GM19467 (cell line): Measurements from ENCODE around the gene APPL1.
A peak's percentile ranks its signal among the peaks of the same experiment; 100 is the strongest.

Source experiments
- ATAC-seq: cut with Tn5 transposase; IDR thresholded peaks from one replicate; pipeline ENCODE4 v1.9.1; 2021; ENCODE audit warnings: mild to moderate bottlenecking, moderate library complexity; ENCODE audit not compliant: unreplicated experiment

Gene APPL1, protein sequence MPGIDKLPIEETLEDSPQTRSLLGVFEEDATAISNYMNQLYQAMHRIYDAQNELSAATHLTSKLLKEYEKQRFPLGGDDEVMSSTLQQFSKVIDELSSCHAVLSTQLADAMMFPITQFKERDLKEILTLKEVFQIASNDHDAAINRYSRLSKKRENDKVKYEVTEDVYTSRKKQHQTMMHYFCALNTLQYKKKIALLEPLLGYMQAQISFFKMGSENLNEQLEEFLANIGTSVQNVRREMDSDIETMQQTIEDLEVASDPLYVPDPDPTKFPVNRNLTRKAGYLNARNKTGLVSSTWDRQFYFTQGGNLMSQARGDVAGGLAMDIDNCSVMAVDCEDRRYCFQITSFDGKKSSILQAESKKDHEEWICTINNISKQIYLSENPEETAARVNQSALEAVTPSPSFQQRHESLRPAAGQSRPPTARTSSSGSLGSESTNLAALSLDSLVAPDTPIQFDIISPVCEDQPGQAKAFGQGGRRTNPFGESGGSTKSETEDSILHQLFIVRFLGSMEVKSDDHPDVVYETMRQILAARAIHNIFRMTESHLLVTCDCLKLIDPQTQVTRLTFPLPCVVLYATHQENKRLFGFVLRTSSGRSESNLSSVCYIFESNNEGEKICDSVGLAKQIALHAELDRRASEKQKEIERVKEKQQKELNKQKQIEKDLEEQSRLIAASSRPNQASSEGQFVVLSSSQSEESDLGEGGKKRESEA

DNA sequence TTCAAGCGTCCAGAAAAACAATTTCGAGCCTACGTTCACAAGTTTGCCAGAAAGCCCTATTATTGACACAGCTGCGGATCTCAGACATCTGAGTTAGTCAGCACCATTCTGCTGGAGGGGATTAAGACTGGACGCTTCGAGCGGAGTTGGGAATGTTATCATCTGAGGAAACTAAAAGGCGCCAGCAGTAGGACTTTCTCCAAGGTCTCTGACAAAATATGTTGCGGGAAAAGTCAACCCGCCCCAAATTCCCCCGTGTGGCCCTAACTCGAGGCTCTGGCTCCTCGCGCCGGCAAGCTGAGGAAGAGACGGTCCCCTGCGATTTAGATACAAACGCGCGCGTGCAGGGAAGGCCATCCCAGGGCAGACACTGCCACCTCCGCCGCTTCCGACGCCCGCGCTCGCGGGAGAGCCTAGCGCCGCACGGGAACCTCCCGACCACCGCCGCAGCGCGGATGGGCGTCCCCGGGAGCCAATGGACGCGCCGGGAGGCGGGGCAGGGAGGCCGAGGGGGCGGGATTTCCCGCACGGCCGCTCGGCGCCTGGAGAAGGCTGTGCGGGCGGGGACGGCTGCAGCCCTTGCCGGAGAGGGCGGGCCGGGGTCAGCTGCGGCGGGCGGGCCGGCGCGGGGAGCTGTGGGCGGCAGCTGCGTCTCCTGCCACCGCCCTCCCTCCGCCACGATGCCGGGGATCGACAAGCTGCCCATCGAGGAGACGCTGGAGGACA lies at the start of gene APPL1:
TSS of gene APPL1 (plus strand) at position 526 of the 726 bp plus-strand sequence. CDS start at position 681, 155 bp downstream.
- ATAC-seq = peak; percentile 87

DNA sequence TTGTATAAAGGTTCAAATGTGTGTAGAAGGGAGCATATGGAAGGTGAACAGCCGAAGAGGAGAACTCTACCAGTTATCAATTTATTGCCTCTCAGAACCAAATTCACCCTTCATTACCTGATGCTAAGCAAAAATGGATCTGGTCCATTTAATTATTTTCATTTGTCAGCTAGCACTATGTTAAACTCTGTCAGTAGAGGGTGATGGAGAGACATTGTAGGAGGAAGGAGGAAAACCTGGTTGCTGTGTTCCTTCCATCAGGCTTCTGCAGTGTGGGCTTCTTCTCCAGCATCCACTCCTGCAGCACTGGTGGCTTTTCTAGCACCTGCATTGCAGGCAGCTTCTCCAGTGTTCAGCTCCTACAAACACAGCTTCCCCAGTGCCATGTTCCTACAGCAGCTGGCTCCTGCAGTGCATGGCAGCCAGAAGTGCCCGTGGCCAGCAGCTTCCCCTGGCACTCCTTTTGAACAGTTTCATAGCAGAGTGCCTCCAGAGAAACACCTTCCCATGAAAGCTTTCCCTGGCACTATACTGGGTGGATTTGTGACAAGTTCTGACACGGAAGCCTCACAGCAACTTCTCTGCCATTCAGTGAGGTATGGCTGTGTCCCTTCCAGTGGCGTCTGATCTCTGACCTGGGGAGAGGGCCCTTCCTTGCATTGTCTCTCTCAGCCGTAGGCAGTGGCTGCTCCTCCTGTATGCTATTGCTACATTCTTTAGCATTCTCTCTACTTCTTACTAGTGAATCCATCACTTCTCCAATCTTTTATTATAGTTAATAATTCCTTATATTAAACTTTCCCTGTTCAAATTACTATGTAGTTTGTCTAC lies 47.7 kb upstream of the APPL1 start:
- no peak for ATAC-seq

DNA sequence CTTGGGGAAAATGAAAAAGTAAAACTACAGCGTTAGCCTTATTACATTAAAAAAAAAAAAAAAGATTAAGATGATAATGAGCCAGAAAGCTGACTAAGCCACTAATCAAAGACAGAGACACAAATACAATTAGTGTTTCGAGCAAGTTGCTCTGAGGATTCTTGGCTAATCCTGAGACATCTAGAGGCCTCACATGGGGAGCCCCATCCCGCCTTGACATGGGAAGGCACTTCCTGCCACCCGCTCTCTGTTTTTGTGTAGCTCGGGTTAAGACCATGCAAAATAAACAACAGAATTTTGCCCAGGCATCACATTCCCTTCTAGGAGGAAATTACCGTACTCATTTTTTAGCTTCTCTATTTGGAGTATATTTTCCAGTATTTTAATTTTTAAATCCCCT lies 43.0 kb upstream of the APPL1 start:
- ATAC-seq = no peak

DNA sequence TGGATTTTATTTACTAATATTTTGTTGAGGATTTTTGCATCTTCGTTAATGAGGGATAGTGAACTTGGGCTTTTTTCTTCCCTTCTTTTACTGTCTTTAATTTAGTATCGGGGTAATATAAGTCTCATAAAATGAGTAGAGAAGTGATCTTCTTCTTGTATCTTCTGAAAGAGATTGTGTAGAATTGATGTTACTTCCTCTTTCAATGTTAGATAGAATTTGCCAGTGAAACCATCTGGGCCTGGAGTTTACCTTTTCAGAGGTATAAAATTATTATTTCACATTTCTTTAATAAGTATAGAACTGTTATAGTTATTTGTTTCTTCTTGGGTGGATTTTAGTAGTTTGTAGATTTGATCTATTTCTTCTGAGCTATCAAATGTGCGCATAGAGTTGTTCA lies 35.5 kb upstream of the APPL1 start:
- no peak for ATAC-seq

DNA sequence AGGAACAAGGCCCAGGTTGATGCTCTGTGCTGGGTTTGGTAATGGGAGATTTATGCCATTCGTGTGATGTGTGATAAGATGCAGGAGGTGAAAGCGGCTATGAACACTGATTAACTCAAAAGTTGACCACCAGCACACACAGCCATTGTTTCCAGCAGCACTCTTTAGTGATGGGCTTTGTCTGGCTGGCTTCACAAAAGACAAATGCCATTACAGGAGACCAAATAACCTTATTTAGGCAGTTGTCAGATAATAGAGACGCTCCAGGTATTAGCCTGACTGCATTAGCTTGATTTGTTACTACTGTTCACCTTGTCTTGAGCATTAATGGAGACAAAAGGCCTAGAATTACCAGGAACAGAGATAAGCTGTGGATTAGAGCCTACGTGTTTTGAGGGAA lies 32.9 kb upstream of the APPL1 start:
- no peak for ATAC-seq

DNA sequence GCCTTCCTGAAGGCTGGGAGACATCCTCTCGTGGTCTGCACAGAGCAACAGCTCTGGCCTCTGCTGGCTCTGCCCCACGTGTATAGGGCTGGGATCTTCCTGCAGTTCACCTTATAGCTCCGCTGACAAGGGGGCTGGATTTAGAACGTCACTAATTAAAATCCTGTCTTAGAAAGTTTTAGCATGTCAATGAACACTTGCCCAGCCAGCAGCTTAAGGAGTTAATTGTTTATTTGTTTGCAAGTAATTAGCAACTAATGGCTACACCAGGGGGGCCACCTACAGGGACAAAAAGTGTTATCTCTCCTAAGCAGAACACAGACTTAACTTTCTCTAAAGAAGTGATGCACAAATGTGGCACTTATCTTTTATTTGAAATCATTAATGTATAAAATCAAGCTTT lies 27.6 kb upstream of the APPL1 start, which contains the start of gene HESX1:
TSS of gene HESX1 (minus strand) at position 84 of the 403 bp plus-strand sequence. CDS start at position 24, 60 bp downstream.
- ATAC-seq = no peak

DNA sequence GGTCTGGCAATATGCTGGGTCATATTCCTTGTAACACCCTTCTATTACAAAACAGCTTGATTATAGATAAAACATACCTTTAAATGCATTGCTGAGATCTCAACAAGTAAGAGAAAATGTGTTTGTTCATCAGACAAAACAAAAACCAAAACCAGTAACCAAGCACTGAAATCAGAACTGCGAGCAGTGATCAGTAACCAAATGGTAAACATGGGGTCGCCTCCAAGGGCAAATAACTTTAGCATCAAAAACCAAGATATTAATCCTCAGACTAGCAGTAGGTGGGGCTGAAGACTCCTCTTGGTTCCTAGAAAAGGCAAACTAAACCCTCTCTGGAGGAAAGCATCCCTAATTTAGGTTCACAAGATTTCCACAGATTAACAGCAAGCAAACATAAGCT lies 21.1 kb upstream of the APPL1 start:
- ATAC-seq = no peak

DNA sequence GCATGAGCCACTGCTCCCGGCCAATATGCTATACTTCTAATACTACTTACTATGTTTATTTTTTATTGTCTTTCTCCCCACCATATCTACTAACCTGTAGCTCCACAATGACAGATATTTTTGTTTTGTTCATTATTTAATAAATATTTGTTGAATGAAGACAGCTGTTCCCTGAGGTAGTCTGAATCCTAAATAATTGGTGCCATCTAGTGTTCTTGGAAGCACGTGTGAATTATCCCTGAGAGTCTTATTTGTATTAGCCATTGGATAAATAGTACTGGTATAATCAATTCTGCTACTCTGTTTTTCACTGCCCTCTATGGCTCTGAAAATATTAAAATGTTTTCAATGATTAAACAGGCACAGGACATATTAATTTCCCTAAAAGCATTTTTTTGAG lies 5.6 kb upstream of the APPL1 start:
- ATAC-seq = no peak

DNA sequence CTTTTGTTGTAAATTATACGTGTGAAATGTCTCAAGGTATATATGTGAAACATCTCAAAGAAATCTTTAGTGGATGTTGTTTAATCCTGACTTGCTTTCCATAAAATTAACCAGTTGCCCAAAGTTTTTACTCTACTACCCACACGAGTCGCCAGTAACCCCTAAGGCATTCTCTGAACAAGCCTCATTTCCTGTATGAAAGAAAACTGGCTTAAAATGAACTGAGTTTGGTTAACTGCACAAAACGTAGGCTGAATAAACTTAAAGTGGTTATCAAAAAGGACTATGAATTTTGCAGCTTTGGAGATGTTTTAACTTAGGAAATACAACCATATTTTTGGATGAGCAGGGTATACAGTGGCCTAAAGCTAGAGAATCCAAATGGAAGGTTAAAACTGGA lies 2.7 kb upstream of the APPL1 start:
- ATAC-seq = no peak

DNA sequence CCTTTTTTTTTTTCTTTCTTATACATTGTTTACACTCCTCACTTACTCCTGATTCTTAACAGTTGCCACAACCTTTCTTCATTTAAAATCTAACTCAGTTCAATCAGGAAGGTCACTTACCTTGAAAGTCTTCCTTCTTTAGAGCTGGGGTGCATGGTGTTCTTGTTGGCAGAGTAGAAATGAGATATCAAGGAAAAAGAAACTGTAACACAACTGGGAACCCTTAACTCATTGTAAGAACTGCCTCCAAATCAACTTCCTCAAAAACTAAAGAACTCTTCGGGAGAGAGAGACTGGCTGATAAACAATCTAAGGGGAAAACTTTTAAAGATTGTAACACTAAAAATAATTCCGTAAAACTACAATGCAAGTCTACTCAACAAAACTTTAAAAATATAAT lies 1.4 kb upstream of the APPL1 start:
- no peak for ATAC-seq

DNA sequence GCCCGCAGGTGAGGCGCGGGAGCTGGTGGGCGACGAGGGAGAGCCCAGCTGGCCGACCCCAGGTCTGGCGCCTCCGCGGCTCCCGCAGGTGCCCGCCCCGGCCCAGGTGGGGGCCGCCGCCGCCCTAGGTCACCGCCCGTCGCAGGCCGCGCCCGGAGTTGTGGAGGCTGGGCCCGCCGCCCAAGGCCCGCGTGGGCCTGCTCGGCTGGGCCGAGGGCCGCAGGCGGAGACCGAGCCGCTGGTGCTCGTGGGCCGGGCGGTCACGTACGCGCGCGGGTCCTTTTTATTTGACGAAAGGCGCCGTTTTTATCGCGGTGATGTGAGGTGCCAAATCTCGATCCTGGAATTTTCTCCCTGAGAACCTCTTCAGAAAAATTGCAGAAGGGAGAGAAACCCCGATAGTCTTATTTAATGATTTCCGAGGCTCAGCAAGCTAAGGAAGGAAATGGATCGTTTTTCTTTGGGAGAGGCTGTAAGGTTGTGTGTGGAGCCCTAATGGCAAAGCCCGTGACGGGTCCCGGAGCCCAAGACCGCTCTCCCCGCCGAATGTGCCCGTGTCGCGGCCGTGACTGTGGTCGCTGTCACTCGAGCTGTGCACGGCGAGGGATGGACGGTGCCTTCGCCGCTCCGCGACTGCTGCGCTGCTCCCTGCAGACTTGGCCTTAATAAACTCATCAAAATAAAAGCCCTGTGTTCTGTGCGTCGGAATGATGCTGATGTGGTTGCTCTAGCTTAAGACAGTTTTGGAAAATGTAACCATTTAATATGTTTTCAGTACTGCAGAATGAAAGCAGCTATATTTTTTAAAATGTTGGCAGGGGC lies 612 bp downstream of the APPL1 start:
- ATAC-seq = peak; percentile 34

DNA sequence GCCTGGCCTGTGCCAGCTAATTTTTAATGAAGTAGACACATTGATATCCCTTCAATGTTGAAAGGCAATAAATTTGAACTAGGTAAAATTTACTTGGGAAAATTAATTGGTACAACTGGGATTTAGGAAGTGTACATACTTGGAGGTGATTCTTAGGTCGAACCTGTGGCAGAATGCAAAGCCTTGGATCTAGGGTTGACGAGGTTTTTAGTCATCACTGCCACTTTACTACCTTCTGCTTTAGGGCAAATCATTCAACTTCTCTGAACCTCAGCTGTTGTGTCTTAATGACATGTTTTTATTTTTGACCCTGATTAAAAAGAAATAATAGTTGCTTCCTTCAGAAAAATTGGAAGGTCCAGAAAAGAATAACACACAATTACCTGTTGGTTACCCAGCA lies 2.5 kb downstream of the APPL1 start:
- no peak for ATAC-seq

DNA sequence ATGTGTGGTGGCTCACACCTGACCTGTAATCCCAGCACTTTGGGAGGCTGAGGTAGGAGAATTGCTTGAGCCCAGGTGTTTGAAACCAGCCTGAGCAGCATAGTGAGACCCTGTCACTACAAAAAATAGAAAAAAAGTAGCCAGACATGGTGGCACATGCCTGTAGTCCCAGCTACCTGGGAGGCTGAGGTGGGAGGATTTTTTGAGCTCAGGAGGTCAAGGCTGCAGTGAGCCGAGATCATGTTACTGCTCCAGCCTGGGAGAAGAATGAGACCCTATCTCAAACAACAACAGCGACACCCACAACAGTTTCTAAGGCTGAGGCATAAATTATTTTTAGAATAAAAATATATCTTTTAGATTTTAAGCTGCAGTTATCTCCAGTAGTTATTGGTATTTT lies 6.3 kb downstream of the APPL1 start:
- ATAC-seq = no peak

DNA sequence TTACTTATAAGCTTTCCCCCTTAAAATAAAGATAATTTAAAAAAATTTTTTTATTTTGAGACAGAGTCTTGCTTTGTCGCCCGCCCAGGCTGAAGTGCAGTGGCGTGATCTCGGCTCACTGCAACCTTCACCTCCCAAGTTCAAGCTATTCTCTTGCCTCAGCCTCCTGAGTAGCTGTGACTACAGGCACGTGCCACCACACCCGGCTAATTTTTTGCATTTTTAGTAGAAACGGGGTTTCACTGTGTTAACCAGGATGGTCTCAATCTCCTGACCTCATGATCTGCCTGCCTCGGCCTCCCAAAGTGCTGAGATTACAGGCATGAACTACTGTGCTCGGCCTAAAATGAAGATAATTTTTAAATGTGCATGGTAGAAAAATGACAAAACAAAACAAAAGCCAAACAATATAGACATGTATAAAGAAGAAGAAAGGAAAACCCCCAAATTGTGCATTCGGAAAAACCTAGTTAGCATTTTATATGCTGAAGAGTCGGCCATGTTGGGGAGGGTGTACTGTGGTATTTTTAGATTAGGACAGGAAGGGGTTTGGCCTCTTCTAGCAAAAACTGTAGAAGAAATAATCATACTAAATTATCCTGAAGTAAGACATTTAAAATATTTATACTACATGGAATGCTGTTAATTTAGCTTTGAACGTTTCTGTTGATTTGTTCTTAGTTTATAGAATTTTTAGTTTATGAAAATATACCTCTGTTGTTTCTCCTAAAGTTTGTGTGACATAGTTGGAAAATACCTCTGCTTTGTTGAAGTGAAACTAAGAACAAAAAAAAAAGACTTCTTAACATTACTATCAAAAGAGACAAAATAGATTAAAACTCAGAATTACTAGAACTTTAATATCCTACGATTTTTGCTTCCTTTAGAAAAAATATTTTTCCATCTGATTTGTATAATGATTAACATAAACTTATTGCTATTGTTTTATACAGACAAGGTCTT lies 7.4 kb downstream of the APPL1 start:
- ATAC-seq = no peak

DNA sequence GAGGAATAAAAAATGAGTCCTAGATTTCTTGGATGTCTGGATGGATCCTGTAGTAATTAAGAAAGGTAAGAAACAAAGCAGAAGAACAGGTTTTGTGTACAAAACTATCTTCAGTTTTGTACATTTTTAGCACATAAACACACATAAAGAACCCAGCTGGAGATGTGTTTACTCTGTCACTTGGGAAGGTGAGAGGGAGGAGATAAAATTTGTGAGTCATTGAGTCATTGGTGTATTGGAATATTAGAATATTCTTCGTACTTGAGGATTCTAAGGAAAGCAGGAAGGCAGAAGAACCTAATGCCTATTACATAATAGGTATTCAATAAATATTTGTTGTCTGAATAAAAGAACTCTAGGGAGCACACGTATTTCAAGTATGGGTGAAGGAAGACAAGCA lies 17.4 kb downstream of the APPL1 start:
- ATAC-seq = no peak

DNA sequence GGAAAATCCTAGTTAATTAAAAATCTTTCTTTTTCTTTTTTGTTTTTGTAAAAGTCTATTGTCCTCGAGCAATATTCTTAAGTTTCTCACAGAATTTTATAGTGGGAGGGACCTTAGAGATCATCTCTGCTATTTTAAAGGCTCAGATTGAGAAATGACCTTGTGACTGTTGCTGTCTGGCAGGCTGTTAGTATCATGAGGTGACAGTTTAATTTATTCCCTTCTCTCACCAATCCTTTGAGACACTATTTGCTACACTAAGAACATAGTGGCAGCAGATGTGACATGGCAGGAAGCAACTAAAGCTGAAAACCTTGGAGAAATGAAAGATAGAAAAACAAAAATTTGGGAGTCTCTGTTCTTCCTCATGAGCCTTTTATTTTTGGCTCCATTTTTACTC lies 24.9 kb downstream of the APPL1 start:
- ATAC-seq = no peak

DNA sequence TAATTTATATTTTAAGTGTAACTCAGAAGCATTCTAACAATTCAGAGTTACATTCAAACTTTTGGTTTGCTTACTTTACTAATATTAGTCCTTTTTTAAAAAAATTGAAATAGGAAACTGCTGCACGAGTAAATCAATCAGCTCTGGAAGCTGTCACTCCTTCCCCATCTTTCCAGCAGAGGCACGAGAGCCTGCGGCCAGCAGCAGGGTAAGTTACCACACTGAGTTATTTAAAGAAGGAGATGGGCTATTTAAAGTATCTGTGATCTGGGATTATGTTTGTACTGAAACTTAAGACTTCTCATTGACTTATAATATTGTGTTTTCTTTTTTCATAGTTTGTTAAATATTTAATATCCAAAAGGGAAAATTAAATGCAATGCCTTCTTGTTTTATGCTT lies 29.3 kb downstream of the APPL1 start:
- no peak for ATAC-seq

DNA sequence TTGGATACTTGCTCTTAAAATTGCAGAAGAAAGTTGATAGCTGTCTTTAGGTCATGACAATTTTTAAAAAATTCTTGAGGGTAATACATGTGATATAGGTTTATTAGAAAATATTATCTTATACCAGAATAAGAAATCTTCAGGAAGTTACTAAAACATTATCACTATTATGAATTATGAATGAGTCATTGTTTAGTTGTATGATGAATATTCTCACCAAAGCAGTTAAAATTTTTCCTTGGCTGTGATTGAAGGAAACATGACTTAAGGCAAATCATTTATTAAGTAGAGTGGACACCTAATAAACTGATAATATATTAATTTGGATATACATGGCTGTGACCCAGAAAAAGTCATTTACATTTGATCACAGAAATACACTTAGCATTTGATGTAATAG lies 30.1 kb downstream of the APPL1 start:
- ATAC-seq = no peak

DNA sequence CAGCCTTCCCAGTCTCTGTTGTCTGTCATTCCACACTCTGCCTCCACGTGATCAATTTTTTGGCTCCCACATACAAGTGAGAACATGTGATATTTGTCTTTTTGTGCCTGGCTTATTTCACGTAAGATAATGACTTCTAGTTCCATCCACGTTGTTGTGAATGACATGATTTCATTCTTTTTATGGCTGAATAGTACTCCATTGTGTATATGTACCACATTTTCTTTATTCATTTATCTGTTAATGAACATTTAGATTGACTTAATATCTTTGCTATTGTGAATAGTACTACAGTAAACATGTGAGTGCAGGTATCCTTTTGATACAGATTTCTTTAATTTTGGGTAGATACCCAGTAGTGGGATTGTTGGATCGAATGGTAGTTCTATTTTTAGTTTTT lies 33.6 kb downstream of the APPL1 start:
- ATAC-seq = no peak
